Renal cortical epithelial cell (primary cell): ENCODE measurements around the gene ABHD16A. TPM values are rescaled to one million over a fixed set of nuclear protein-coding genes. Genes with fewer than 3 reads are reported as not detected.
"Not testable (repeated sequence)": the region's sequence is repeated elsewhere in the genome, so short reads cannot be mapped to it uniquely, and the experiment has no call there.

Source experiments
- DNase-seq: peaks from one replicate; pipeline ENCODE4 v3.0.0-alpha.2; 2011; ENCODE audit warnings: low read depth
- total RNA-seq: library from RNA; depleted of rRNA; stranded (reverse); fragments of >200 nt; gene quantifications from 2 replicates; pipeline ENCODE4 v1.2.3, GENCODE V29; 2014

The ABHD16A gene
- total RNA-seq, 1 donor from 2014 or later: 56.6 TPM

- DNase-seq: no peak
Observed at GRCh38 chr6:31715022-31715958, 12.2 kb upstream of the ABHD16A start, which contains the start of gene LY6G6D. Gene LY6G6D, plus strand, starts transcription at chr6:31715348. Its CDS starts 8 bp downstream, at chr6:31715356.

- DNase-seq: no peak
Observed at GRCh38 chr6:31713991-31714684, 11.0 kb upstream of the ABHD16A start.

GRCh38 chr6:31713465-31713864 is 10.3 kb upstream of the ABHD16A start:
- DNase-seq: no peak

GRCh38 chr6:31712296-31712695 is 9.2 kb upstream of the ABHD16A start:
- no peak for DNase-seq

GRCh38 chr6:31711233-31711632 is 8.1 kb upstream of the ABHD16A start:
- DNase-seq: no peak

- no peak for DNase-seq
Observed at GRCh38 chr6:31710523-31711219, 7.5 kb upstream of the ABHD16A start.

- DNase-seq: not testable (repeated sequence)
Observed at GRCh38 chr6:31709157-31709556, 6.0 kb upstream of the ABHD16A start.

GRCh38 chr6:31708224-31708623 is 5.1 kb upstream of the ABHD16A start:
- no peak for DNase-seq

- DNase-seq: no peak
Observed at GRCh38 chr6:31707701-31708100, 4.6 kb upstream of the ABHD16A start.

- no peak for DNase-seq
Observed at GRCh38 chr6:31706599-31706998, 3.5 kb upstream of the ABHD16A start, which contains the start of gene LY6G6F. Gene LY6G6F, plus strand, starts transcription at chr6:31706866. Its CDS starts 41 bp downstream, at chr6:31706907.

GRCh38 chr6:31705931-31706330 is 2.8 kb upstream of the ABHD16A start:
- DNase-seq: no peak

- DNase-seq: no peak
Observed at GRCh38 chr6:31702405-31702818, 712 bp downstream of the ABHD16A start.

GRCh38 chr6:31701666-31702404 is 1.3 kb downstream of the ABHD16A start:
- no peak for DNase-seq

GRCh38 chr6:31700740-31701401 is 2.3 kb downstream of the ABHD16A start:
- DNase-seq: no peak

GRCh38 chr6:31697555-31697954 is 5.6 kb downstream of the ABHD16A start:
- no peak for DNase-seq

- DNase-seq: no peak
Observed at GRCh38 chr6:31693535-31693934, 9.6 kb downstream of the ABHD16A start.

- DNase-seq: no peak
Observed at GRCh38 chr6:31692886-31693285, 10.2 kb downstream of the ABHD16A start.

- no peak for DNase-seq
Observed at GRCh38 chr6:31692353-31692752, 10.8 kb downstream of the ABHD16A start.

- DNase-seq: no peak
Observed at GRCh38 chr6:31691564-31692108, 11.5 kb downstream of the ABHD16A start.

GRCh38 chr6:31691078-31691463 is 12.1 kb downstream of the ABHD16A start:
- DNase-seq: no peak
